Activated naive CD4-positive, alpha-beta T cell treated with anti-CD3 and anti-CD28 coated beads, Interleukin-2, amount 50 U/mL, for 72 hours (primary cell): ENCODE measurements around the gene ATP5MK. TPM values are rescaled to one million over a fixed set of nuclear protein-coding genes. Genes with fewer than 3 reads are reported as not detected.
"Not testable (repeated sequence)": the region's sequence is repeated elsewhere in the genome, so short reads cannot be mapped to it uniquely, and the experiment has no call there.

Experiments used
- ATAC-seq, 2 donors: fragments of 150-1000 bp; cut with Tn5 transposase; 2 replicates each; pipeline ENCODE4 v1.10.0; 2021; ENCODE audit warnings: mild to moderate bottlenecking in 2 of 2, moderate library complexity in 2 of 2
- DNase-seq, 2 donors: peaks; one replicate each; pipeline ENCODE4 v3.0.0; 2021 to 2022; ENCODE audit warnings: low spot score in 2 of 2
- H3K27ac Mint-ChIP-seq, 2 donors: one replicate each; pipeline ENCODE4 v1.8.0; 2022; ENCODE audit warnings: mild to moderate bottlenecking in 2 of 2, mixed read lengths in 2 of 2
- H3K36me3 Mint-ChIP-seq, 2 donors: one replicate each; pipeline ENCODE4 v1.8.0; 2022; ENCODE audit warnings: mixed read lengths in 2 of 2
- H3K9me3 Mint-ChIP-seq, 2 donors: one replicate each; pipeline ENCODE4 v1.8.0; 2022; ENCODE audit warnings: mixed read lengths in 2 of 2
- total RNA-seq, 2 donors: library from RNA; stranded (reverse); gene quantifications; one replicate each; pipeline ENCODE4 v1.2.3, GENCODE V29; 2022

ATP5MK gene
- total RNA-seq, 2 donors from 2014 or later: 382 to 465 TPM

- not testable (repeated sequence) for H3K27ac Mint-ChIP-seq, ATAC-seq, DNase-seq, H3K9me3 Mint-ChIP-seq
- H3K36me3 Mint-ChIP-seq: peaks cover 22 to 37% of the 10 kb centered on the region in 2 donors
Observed at GRCh38 chr10:103417148-103417469, 20.8 kb upstream of the ATP5MK start.

- Mint-ChIP-seq H3K36me3 (peaks cover 22 to 37% of the 10 kb centered on the region in 2 donors), H3K9me3 (no peaks in the 10 kb centered on the region), H3K27ac (no peak overlapping the region)
- DNase-seq (peak in 1 of 2 donors; percentile 49), ATAC-seq (no peak)
Observed at GRCh38 chr10:103416436-103417147, 20.3 kb upstream of the ATP5MK start.

GRCh38 chr10:103415581-103415980 lies 19.3 kb upstream of the ATP5MK start:
- Mint-ChIP-seq H3K27ac (no peak overlapping the region), H3K36me3 (peaks cover 22 to 31% of the 10 kb centered on the region in 2 donors), H3K9me3 (no peaks in the 10 kb centered on the region)
- ATAC-seq (no peak), DNase-seq (no peak)

GRCh38 chr10:103413564-103413963 lies 17.3 kb upstream of the ATP5MK start:
- peaks cover 24 to 39% of the 10 kb centered on the region in 2 donors for H3K36me3 Mint-ChIP-seq
- no peaks in the 10 kb centered on the region for H3K9me3 Mint-ChIP-seq
- H3K27ac Mint-ChIP-seq: no peak overlapping the region
- no peak for DNase-seq
- no peak for ATAC-seq

- H3K36me3 Mint-ChIP-seq: peaks cover 41 to 45% of the 10 kb centered on the region in 2 donors
- DNase-seq: no peak
Observed at GRCh38 chr10:103397191-103397825, 1.0 kb upstream of the ATP5MK start.

GRCh38 chr10:103396789-103397087 lies 463 bp upstream of the ATP5MK start:
- no peak for DNase-seq
- ATAC-seq: no peak
- Mint-ChIP-seq H3K27ac (peak overlapping the region; percentile 92 to 99), H3K36me3 (peaks cover 41 to 45% of the 10 kb centered on the region in 2 donors), H3K9me3 (no peaks in the 10 kb centered on the region)

More at GRCh38 chr10:103397191-103397825, 1.0 kb upstream of the ATP5MK start:
- Mint-ChIP-seq H3K9me3 (no peaks in the 10 kb centered on the region), H3K27ac (peak overlapping the region; percentile 92 to 99)
- no peak for ATAC-seq

- Mint-ChIP-seq H3K36me3 (peaks cover 41 to 45% of the 10 kb centered on the region in 2 donors), H3K27ac (peak overlapping the region; percentile 92 to 99), H3K9me3 (no peaks in the 10 kb centered on the region)
- DNase-seq (no peak), ATAC-seq (no peak)
Observed at GRCh38 chr10:103395754-103396066, 565 bp downstream of the ATP5MK start.

- ATAC-seq (no peak), DNase-seq (no peak)
- Mint-ChIP-seq H3K27ac (peak overlapping the region in 1 of 2 donors; percentile 46), H3K9me3 (no peaks in the 10 kb centered on the region), H3K36me3 (peaks cover 36 to 37% of the 10 kb centered on the region in 2 donors)
Observed at GRCh38 chr10:103394180-103394579, 2.1 kb downstream of the ATP5MK start.

- ATAC-seq (no peak), DNase-seq (no peak)
- no peaks in the 10 kb centered on the region for H3K36me3 Mint-ChIP-seq
- no peaks in the 10 kb centered on the region for H3K9me3 Mint-ChIP-seq
- H3K27ac Mint-ChIP-seq: no peak overlapping the region
Observed at GRCh38 chr10:103382769-103383168, 13.5 kb downstream of the ATP5MK start.

GRCh38 chr10:103374263-103374662 lies 22.0 kb downstream of the ATP5MK start:
- no peak for DNase-seq
- H3K9me3 Mint-ChIP-seq: no peaks in the 10 kb centered on the region
- peaks cover 11 to 21% of the 10 kb centered on the region in 2 donors for H3K36me3 Mint-ChIP-seq
- no peak for ATAC-seq
- H3K27ac Mint-ChIP-seq: no peak overlapping the region

GRCh38 chr10:103373544-103373943 lies 22.7 kb downstream of the ATP5MK start:
- Mint-ChIP-seq H3K36me3 (peaks cover 11 to 21% of the 10 kb centered on the region in 2 donors), H3K9me3 (no peaks in the 10 kb centered on the region), H3K27ac (peak overlapping the region; percentile 46 to 91)
- ATAC-seq (peak; percentile 33 to 62), DNase-seq (no peak)

GRCh38 chr10:103367782-103368518 lies 28.3 kb downstream of the ATP5MK start, which contains the start of gene TAF5:
TSS of gene TAF5 (plus strand) at chr10:103367976. CDS start at chr10:103367990, 14 bp downstream.
- no peaks in the 10 kb centered on the region for H3K9me3 Mint-ChIP-seq
- ATAC-seq (peak; percentile 62 to 64), DNase-seq (peak; percentile 89 to 92)
- H3K27ac Mint-ChIP-seq: peak within 1 kb of the TSS; percentile 92 to 95
- peaks cover 0 to 5% of the 10 kb centered on the region in 2 donors for H3K36me3 Mint-ChIP-seq

- no peak for DNase-seq
- Mint-ChIP-seq H3K27ac (peak overlapping the region; percentile 92 to 95), H3K36me3 (peaks cover 0 to 5% of the 10 kb centered on the region in 2 donors), H3K9me3 (no peaks in the 10 kb centered on the region)
- ATAC-seq: peak in 1 of 2 donors; percentile 0
Observed at GRCh38 chr10:103367379-103367781, 28.9 kb downstream of the ATP5MK start.

GRCh38 chr10:103360791-103361190 lies 35.5 kb downstream of the ATP5MK start:
- not testable (repeated sequence) for H3K27ac Mint-ChIP-seq, H3K9me3 Mint-ChIP-seq, H3K36me3 Mint-ChIP-seq, DNase-seq
- ATAC-seq: peak; percentile 18 to 52

- not testable (repeated sequence) for ATAC-seq, H3K27ac Mint-ChIP-seq, DNase-seq, H3K9me3 Mint-ChIP-seq, H3K36me3 Mint-ChIP-seq
Observed at GRCh38 chr10:103359493-103359892, 36.8 kb downstream of the ATP5MK start.

GRCh38 chr10:103355906-103356599 lies 40.2 kb downstream of the ATP5MK start:
- ATAC-seq (no peak), DNase-seq (no peak)
- Mint-ChIP-seq H3K27ac (no peak overlapping the region), H3K9me3 (no peaks in the 10 kb centered on the region), H3K36me3 (peaks cover 0 to 4% of the 10 kb centered on the region in 2 donors)

- DNase-seq, ATAC-seq, H3K27ac Mint-ChIP-seq, H3K9me3 Mint-ChIP-seq: not testable (repeated sequence)
- H3K36me3 Mint-ChIP-seq: peaks cover 0 to 10% of the 10 kb centered on the region in 2 donors
Observed at GRCh38 chr10:103354567-103354966, 41.7 kb downstream of the ATP5MK start.
